ENCODE measurements around the gene C10orf53.

GRCh38 chr10:49651039-49651835, 28.2 kb upstream of the C10orf53 start:
- TF ChIP-seq POLR2A (IDR thresholded peaks at IDR 0.05; ENCODE audit: low read length), result no peak
- no peak for TF ChIP-seq HOXA7 (CRISPR knock-in tag; IDR thresholded peaks at IDR 0.05)
- TF ChIP-seq NFE2L2 (conservative IDR thresholded peaks at IDR 0.05; ENCODE audit: low read length), result no peak
- TF ChIP-seq, protein P1, sequence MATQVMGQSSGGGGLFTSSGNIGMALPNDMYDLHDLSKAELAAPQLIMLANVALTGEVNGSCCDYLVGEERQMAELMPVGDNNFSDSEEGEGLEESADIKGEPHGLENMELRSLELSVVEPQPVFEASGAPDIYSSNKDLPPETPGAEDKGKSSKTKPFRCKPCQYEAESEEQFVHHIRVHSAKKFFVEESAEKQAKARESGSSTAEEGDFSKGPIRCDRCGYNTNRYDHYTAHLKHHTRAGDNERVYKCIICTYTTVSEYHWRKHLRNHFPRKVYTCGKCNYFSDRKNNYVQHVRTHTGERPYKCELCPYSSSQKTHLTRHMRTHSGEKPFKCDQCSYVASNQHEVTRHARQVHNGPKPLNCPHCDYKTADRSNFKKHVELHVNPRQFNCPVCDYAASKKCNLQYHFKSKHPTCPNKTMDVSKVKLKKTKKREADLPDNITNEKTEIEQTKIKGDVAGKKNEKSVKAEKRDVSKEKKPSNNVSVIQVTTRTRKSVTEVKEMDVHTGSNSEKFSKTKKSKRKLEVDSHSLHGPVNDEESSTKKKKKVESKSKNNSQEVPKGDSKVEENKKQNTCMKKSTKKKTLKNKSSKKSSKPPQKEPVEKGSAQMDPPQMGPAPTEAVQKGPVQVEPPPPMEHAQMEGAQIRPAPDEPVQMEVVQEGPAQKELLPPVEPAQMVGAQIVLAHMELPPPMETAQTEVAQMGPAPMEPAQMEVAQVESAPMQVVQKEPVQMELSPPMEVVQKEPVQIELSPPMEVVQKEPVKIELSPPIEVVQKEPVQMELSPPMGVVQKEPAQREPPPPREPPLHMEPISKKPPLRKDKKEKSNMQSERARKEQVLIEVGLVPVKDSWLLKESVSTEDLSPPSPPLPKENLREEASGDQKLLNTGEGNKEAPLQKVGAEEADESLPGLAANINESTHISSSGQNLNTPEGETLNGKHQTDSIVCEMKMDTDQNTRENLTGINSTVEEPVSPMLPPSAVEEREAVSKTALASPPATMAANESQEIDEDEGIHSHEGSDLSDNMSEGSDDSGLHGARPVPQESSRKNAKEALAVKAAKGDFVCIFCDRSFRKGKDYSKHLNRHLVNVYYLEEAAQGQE (IDR thresholded peaks at IDR 0.05), result no peak
- TF ChIP-seq USF2 (IDR thresholded peaks at IDR 0.05), result no peak
- no peak for TF ChIP-seq CTCF (IDR thresholded peaks at IDR 0.05)
- TF ChIP-seq EHMT2 (IDR thresholded peaks at IDR 0.05; ENCODE audit: low read depth), result no peak
- no peak for TF ChIP-seq RAD21 (conservative IDR thresholded peaks at IDR 0.05 in 1 of 2, IDR thresholded peaks at IDR 0.05 in 1 of 2)
- TF ChIP-seq ZFP36 (IDR thresholded peaks at IDR 0.05; ENCODE audit: borderline replicate concordance, partially characterized antibody), result no peak
- no peak for TF ChIP-seq TP53 (CRISPR knock-in tag; IDR thresholded peaks at IDR 0.05)
- no peak for TF ChIP-seq NR3C1 (IDR thresholded peaks at IDR 0.05)
- no peak for TF ChIP-seq RNF2 (IDR thresholded peaks at IDR 0.05; ENCODE audit: borderline replicate concordance, low read depth)

All from A549 (cell line).